Measurements from ENCODE around the gene TENM4. TPM values are rescaled to one million over a fixed set of nuclear protein-coding genes. Genes with fewer than 3 reads are reported as not detected.

TENM4 gene
- total RNA-seq, 2 experiments from 2014 or later: not detected

DNA sequence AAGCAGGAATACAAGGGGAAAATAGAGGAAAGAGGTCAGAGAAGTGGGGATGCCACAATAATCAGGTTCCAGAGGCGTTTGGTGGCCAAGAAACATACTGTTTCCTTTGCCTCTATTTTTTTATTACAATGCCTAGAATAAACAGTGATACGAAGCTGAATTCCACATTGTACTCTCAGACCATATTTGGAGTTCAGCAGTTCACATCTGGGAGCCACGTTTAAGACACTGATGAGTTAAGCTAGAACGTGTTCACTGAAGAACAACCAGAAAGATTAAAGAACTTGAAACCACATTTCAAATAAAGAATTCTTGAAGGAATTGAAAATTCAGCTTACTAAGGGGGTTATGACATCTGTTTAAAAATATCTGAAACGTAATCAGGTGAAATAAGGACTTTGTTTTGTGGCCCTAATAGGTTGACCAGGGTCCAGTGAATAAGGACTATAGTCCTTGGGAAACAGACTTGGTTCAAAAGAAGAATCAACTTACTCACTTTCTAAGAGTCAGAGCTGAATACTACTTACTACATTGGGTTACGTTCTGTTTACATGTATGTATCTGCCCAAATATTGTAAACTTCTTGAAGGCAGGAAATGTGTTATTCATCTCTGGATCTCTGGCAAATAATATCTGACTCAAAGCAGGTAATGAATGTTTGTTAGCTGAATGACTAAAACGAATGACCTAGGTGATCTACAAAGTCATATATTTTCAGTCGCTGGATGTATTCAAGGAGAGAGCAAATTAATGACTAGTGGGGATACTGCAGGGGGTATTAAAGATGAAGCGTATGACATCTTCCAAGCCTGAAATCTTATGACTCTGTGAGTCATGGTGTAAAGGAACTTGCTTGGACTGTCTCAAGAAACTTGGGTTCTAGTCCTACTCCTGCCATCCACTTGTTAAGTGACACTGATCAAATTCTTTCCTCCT is 619.2 kb downstream of the TENM4 start:
- Mint-ChIP-seq H3K4me1 (ENCODE audit: low read depth) (no peaks in the 10 kb centered on the region), H3K9me3 (no peaks in the 10 kb centered on the region), H3K27me3 (no peaks in the 10 kb centered on the region), H3K36me3 (ENCODE audit: low read depth) (no peaks in the 10 kb centered on the region), H3K4me3 (no peak overlapping the region), H3K27ac (no peak overlapping the region)
- intact Hi-C loops (cut with micrococcal nuclease): no loop called here
- ATAC-seq: no peak
- TF ChIP-seq, protein P1, sequence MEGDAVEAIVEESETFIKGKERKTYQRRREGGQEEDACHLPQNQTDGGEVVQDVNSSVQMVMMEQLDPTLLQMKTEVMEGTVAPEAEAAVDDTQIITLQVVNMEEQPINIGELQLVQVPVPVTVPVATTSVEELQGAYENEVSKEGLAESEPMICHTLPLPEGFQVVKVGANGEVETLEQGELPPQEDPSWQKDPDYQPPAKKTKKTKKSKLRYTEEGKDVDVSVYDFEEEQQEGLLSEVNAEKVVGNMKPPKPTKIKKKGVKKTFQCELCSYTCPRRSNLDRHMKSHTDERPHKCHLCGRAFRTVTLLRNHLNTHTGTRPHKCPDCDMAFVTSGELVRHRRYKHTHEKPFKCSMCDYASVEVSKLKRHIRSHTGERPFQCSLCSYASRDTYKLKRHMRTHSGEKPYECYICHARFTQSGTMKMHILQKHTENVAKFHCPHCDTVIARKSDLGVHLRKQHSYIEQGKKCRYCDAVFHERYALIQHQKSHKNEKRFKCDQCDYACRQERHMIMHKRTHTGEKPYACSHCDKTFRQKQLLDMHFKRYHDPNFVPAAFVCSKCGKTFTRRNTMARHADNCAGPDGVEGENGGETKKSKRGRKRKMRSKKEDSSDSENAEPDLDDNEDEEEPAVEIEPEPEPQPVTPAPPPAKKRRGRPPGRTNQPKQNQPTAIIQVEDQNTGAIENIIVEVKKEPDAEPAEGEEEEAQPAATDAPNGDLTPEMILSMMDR (IDR thresholded peaks at IDR 0.05): no peak
- ChIA-PET POLR2A (no interaction called here), CTCF (no interaction called here)
- DNase-seq: no peak

DNA sequence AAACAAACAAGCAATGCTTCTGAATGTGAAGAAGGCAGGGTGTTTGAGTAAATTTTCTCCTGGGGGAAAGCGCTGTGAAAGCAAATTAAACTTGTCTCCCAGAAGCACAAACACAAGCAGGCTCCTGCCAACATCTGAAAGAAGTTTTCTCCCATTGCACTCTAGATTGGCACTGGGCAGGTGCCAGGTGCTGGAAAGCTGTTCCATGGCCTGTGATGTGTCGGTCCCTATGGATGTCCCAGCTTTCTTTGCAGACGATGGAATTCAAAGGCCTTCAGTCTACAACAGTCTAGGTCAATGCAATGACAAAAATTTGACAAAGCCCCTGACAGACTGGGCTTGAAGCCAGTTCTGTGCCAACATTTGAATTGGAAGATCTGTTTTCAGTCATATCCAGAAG is 620.1 kb downstream of the TENM4 start:
- no peaks in the 10 kb centered on the region for H3K4me1 Mint-ChIP-seq (ENCODE audit: low read depth)
- DNase-seq (no peak), ATAC-seq (no peak)
- no peak overlapping the region for H3K27ac Mint-ChIP-seq
- POLR2A ChIA-PET: no interaction called here
- intact Hi-C loops (cut with micrococcal nuclease): no loop called here
- CTCF ChIA-PET: no interaction called here
- TF ChIP-seq, protein P1 (IDR thresholded peaks at IDR 0.05): no peak
- H3K27me3 Mint-ChIP-seq: no peaks in the 10 kb centered on the region
- H3K4me3 Mint-ChIP-seq: no peak overlapping the region
- H3K9me3 Mint-ChIP-seq: no peaks in the 10 kb centered on the region
- no peaks in the 10 kb centered on the region for H3K36me3 Mint-ChIP-seq (ENCODE audit: low read depth)

DNA sequence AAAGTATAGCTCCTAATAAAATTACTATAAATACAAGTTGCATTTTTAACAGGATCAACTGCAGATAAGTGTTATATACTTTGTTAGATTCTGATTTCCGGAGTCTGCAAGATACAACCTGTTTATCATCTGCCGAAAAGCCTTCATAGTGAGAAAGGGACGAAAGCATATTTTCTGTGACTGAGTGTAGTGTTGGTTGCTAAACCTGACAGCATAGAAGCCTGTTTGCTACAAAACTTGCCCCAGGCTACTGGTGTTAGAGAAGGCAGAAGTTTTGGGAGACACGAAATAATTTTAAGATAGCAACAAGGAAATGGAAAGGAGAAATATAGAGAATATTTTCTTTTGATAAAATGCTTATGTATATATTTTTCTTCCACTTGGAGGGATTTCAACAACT is 622.6 kb downstream of the TENM4 start:
- intact Hi-C loops (cut with micrococcal nuclease): no loop called here
- DNase-seq (no peak), ATAC-seq (no peak)
- Mint-ChIP-seq H3K27ac (no peak overlapping the region), H3K4me3 (no peak overlapping the region), H3K4me1 (ENCODE audit: low read depth) (no peaks in the 10 kb centered on the region), H3K27me3 (peaks cover 2% of the 10 kb centered on the region), H3K36me3 (ENCODE audit: low read depth) (no peaks in the 10 kb centered on the region), H3K9me3 (no peaks in the 10 kb centered on the region)
- CTCF ChIA-PET: no interaction called here
- POLR2A ChIA-PET: no interaction called here
- TF ChIP-seq, protein P1 (IDR thresholded peaks at IDR 0.05): no peak

DNA sequence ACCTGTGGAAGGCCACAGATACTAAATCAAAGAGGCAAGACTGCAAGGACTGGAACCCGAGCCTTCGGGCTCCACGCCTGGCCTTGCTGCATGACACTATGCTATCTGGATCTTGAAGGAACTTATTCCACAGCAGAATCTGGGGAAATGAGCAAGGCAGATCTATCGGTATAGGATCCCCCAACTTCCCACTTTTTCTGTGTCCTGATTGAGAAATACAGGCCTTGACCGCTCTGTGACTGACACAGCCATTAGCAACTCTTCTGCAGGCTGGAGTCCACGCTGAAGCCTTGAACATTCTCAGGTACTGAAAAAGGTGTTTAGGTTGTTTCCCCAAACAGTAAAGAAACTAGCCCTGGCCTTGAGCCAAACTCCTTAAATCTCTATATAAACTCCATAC is 625.0 kb downstream of the TENM4 start:
- Mint-ChIP-seq H3K27me3 (peaks cover 2% of the 10 kb centered on the region), H3K36me3 (ENCODE audit: low read depth) (no peaks in the 10 kb centered on the region), H3K9me3 (no peaks in the 10 kb centered on the region), H3K4me3 (no peak overlapping the region), H3K27ac (no peak overlapping the region), H3K4me1 (ENCODE audit: low read depth) (no peaks in the 10 kb centered on the region)
- intact Hi-C loops (cut with micrococcal nuclease): no loop called here
- DNase-seq (no peak), ATAC-seq (no peak)
- TF ChIP-seq, protein P1 (IDR thresholded peaks at IDR 0.05): no peak
- ChIA-PET POLR2A (no interaction called here), CTCF (interaction anchor here (0.7 kb wide), 1 partner anchor 18 kb away, joined by 3 read pairs; no protein-coding TSS in a partner anchor)

DNA sequence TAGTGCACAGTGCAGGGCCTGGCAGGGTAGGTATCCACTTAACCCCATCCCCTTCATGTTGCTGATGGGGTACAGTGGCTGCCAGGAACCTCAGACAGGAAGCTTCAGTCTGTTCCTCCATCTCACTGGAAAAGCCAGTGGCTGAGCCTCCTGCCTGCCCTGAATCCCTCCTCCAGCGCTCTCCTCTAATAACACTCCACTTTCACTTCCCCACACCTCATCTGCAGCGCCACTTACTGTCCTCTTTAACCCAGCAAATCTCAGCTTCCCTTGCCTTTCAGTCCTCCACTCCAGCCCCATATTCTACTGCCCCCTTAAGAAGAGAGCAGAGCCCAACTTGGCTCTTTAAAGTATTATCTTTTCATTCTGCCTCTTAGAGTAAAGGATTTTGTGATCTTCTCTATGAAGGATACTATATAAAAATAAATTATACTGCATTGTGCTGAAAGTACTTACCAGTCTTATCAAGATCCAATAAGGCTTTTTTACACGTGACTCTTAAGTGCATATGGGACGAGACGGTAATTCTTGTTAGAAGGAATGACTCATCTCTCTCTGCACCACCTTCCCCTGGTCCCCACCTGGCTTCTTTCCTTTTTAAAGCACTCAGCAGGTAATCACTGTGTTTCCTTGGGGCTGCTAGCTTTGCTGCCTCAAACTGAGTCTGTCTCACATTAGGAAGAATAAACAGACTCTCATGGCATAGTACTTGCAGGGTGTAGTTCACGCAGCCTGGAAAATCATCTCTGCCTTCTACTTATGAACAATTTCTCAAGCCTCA is 628.1 kb downstream of the TENM4 start:
- ChIA-PET POLR2A (no interaction called here), CTCF (no interaction called here)
- Mint-ChIP-seq H3K27ac (no peak overlapping the region), H3K36me3 (ENCODE audit: low read depth) (no peaks in the 10 kb centered on the region), H3K27me3 (peaks cover 2% of the 10 kb centered on the region), H3K9me3 (no peaks in the 10 kb centered on the region), H3K4me3 (no peak overlapping the region), H3K4me1 (ENCODE audit: low read depth) (no peaks in the 10 kb centered on the region)
- TF ChIP-seq, protein P1 (IDR thresholded peaks at IDR 0.05): no peak
- intact Hi-C loops (cut with micrococcal nuclease): no loop called here
- no peak for DNase-seq
- ATAC-seq: no peak

All from activated CD8-positive, alpha-beta T cell treated with anti-CD3 and anti-CD28 coated beads for 36 hours (primary cell).